Renal pelvis (tissue), 4 donors: Measurements from ENCODE around the gene CYS1. TPM values are rescaled to one million over a fixed set of nuclear protein-coding genes. Genes with fewer than 3 reads are reported as not detected.
"Not testable (repeated sequence)": the region's sequence is repeated elsewhere in the genome, so short reads cannot be mapped to it uniquely, and the experiment has no call there.

Experiments
- DNase-seq: peaks from one replicate; pipeline ENCODE4 v3.0.0-alpha.2; 2013
- polyA plus RNA-seq, 3 donors: library from polyadenylated mRNA; unstranded; fragments of 120-200 nt; gene quantifications; one replicate each; pipeline ENCODE4 v1.2.1, GENCODE V29; 2013; ENCODE audit not compliant: insufficient read length in 3 of 3

CYS1 gene
- polyA plus RNA-seq, 3 donors: 111 to 118 (median 116) TPM

DNA sequence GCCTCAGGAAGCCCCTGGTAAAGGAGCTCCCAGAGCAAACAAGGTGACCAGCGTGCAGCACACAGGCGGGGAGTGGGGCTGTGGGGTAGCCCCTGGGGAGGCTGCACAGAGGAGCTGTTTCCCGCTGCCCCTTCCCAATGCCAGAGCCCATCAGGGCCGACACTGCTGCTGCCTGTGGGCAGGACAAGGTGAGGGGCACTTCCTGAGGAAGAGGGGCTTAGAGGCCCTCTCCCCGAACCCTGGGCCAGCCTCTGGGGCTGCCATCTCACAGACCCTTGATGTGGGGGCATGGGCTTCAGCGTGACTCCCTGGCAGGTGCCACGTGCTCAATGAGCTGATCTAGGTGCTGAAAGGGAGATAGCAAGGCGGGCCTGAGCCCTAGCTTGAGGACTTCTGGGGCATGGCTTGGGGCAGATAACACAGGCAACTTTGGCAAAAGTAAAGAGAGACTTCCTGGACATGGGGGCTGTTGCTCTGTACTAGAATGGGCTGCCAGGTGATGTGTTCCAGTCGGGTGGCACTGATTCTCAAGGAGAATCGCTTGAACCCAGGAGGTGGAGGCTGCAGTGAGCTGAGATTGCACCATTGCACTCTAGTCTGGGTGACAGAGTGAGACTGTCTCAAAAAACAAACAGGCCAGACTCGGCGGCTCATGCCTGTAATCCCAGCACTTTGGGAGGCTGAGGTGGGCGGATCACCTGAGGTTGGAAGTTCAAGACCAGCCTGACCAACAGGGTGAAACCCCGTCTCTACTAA, 46.8 kb downstream of the CYS1 start:
- DNase-seq: no peak

DNA sequence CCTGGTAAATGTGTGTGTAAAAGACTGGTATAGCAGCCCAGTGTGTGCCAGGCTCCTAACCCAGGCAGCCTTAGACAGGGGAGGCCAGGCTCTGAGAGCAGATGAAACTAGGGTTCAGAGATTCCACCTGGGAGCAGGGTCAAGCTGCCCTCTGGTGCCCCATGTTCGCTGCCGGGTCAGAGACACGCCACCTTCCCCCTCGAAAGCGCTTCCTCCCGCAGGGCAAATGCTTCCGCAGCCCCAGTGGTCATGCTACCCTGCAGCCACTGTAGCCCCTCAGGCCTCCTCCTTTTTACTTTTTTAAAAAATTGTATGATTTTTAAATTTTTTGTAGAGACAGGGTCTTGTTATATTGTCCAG, 47.5 kb downstream of the CYS1 start:
- no peak for DNase-seq

DNA sequence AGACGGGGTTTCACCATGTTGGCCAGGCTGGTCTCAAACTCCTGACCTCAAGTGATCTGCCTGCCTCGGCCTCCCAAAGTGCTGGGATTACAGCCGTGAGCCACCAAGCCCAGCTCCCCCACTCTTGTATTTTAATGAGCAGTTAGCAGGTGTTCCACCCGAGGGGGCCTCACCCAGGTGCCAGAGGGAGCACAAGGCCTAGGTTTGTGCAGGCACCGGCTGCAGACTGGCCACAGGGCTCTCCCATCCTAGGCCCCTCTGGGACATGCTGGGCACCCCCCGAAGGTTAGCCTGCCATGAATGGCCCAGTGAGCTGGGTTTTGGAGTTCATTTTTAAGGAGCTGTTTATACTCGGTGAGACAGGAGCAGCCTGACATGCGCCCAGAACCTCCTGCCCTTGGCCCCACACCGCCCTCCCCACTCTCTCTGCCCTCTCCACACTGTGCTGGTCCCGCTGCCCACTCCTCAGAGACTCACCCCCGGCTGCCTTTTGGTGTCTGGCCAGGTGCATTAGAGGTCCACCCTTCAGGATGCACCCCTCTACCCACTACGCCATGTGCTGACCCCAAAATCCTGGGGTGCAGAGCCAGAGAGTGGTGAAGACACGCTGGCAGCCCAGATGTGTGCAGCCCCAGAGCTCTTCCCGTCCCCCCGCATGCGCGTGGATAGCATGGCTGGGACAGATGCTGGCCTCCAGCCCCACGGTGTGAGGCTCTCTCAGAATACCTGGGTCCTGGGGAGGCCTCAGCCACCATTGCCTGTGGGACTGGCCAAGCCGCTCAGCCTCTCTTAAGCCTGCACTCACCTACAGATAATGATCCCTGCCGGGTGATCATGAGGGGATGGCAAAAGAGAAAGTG, 48.1 kb downstream of the CYS1 start:
- no peak for DNase-seq

DNA sequence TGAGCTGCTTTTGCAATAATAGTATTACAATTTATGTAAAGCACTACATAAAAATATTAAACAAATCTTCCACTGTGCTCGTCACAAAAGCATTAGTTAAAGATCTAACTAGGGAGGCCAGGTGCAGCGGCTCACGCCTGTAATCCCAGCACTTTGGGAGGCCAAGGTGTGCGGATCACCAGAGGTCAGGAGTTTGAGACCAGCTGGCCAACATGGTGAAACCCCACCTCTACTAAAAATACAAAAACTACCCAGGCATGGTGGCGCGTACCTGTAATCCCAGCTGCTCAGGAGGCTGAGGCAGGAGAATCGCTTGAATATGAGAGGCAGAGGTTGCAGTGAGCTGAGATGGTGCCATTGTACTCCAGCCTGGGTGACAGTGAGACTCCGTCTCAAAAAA, 49.4 kb downstream of the CYS1 start:
- not testable (repeated sequence) for DNase-seq

DNA sequence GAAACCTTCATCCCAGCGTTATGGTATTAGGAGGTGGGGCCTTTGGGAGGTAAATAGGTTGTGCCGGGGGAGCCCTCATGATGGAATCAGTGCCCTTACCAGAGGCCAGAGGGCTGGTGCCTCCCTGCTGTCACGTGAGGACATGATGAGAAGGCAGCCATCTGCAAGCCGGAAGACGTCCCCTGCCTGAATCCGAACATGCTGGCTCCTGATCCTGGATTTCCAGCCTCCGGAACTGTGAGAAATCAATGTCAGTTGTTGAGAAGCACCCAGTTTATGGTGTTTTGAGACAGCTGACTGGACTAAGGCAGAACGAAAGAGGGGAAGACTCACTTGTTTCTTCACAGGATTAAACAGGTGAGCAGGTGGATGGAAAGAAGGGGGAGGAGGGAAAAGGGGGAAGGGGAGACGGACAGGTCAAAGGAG, 49.9 kb downstream of the CYS1 start:
- no peak for DNase-seq

DNA sequence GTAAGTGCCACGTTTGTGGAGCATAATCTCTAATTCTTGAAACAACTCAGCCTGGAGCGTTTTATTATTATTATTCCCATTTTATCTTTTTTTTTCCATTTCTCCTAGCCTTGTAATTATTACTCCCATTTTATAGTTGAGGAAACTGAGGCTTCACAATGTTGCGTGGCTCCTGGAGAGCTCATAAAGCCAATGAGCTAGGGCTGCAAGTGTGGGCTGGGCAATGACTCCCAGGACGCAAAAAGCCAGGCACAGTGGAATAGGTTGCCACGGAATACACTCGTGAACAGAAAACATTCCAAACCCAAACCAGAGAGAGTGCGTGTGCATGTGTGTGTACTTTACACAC, 50.4 kb downstream of the CYS1 start:
- DNase-seq: no peak

DNA sequence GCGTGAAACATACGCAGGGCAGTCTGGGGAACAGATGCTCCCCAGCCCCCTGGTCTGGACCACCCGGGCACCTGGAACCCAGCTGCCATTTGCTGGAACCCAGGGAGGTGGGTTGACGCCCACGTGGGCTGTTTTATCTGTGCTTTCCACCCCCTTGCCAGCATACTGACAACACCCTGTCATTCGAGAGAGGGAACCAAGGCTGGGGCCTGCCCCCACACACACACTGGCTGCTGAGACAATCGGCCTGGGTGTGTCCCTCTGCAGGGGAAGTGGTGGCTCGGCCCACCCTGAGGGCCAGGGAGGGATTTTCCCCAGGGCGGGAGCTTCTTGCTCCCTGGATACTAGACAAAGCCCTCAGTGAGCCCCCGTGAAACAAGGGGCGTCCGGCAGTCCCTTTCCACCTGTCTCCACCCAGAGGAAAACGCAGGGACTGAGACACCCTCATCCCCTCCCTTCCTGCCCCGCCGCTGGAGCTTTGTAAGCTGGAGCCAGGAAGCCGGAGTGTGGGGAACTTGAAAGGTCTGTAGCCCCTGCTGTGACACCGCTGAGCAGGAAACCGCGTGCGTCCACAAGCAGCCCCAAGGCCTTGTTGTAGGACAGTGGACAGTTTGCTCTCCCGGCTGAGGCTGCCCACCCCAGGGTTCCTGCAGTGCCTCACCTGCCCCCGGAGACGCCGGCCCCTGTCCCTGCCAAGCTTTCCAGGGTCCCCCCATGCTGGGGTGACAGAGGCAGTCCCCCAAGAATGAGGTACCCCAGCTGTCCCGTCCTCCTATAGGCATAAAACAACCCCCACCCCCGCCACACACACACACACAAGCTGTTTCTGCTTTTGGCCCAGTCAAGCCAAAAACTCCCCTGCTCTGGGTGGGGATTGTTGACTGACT, 51.0 kb downstream of the CYS1 start:
- no peak for DNase-seq

DNA sequence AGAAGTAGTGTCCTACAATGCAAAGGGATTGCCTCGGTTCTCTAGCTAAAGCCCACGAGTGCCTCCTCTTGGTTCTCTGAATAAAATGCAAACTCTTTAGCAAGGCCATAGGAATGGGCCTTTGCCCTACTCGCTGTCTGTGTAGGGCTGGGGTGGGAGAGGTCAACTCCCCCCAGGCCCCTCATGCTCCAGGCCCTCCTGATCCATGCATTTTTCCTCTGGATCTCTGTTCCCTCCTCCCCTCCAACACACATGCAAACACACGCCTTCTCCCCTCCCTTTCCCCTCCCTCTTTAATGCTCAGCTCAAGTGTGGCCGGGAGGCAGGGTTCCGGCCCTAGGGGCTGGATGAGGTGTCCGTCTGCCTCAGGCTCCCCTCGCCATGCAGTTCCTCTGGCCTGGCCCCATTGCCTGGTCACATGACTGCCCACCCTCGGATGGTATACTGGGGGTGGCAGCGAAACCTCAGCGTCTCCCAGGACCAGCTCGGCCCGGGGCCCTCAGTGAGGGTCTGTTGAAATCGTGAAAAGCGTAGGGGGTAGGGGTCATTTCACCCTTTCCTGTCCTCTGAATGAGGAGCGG, 51.7 kb downstream of the CYS1 start:
- no peak for DNase-seq

DNA sequence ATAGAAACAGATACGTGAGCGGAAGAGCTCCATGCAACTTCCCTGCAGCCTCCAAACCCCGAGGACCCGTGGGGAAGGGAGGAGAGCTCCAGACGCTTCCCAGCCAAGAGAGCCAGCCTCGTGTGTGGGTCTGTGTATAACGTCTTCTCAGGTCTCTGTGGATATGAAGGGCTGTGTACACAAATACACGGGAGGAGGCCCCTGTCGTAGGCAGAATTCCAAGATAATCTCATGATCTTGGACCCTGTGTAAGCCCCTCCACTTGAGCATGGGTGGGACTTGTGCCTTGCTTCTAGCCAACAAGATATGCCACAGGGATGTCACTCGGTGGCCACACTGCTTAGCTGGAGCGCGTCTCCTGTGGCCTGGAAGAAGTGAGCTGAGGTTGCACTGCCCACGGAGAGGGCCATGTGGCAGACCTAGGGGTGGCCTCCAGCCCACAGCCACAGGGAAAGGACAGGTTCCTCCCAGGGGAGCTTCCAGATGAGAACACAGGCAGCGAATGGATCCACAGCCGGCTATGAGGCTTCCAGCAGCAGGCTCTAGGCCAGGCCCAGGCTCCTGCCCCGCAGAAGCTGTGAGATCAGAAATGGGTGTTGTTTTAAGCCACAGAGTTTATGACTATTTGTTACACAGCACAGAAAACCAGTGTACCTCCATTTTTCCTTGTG, 52.4 kb downstream of the CYS1 start:
- no peak for DNase-seq

DNA sequence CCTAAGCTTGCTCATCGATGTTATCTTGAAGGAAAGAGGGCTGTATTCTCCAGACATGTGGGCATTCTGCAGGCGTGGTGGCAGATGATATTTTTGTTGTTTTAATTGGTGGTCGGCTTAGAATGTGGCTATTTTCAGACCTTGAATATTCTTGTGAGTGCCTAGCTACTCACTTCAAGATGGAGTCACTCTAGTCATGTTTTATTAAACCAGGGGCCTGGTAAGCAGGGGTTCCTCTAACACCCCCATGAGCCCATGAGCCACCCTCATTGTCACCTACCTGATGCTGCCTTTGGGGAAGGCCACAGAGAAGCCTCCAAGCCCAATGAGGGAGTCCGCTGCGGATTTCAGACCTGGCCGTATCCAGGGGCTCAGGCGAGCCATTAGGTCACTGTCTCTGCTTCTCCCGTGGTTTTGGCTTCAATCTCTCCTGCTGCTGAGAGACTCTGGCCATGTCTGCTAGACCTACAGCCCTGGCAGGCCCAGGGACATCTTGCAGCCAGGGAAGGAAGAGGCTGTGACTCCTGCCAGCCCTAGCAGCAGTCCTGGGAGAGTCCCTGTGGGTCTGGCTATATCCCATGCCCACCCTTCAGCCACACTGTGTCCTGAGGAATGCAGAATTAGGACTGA, 53.2 kb downstream of the CYS1 start:
- DNase-seq: no peak

DNA sequence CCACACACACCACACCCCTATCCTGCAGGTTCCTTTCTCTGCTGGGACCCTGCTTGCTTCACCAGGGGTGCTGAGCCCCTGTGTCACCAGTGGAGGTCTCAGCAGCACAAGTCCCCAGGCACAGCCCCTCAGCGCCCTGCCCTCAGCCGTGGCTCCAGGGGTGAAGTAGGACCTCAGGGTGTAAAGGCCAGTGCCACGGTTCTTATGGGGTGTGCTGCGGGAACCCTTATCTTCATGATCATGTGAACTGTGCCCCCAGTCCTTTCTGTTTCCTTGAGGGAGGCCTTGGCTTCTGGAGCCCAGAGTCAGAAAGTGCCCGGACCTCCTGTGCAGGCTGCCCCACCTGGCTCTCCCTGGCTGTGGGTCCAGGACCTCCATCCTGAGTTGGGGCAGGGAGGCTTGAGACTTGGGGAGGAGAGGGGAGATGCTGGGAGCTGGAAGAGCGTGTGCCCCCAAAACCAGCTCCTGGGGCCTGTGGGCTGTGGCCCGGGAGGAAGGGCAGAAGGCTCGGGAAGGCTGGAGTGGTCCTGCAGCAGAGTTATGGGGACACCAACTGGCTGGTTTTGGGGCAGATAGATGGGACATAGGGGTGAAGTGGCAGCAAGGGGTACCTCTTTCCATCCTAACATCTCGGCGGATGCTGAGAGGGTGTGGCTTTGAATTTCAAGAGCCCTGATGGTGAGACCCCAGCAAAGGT, 57.1 kb downstream of the CYS1 start:
- no peak for DNase-seq

DNA sequence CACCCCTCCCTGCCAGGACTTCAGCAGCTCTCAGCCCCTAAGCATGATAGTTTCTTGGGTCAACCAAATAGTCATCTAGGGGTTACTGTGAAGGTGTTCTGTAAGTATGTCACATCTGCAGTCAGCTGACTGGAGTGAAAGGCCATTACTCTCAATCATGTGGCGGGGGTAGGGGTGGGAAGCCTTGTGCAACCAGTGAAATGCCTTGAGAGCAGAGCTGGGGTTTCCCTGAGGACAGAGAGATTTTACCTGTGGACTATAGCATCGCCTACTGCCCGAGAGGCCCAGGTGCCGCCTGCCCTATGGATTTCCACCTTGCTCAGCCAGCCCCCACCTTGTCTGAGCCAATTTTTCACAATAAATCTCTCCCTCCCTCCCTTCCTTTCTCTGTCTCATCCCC, 57.8 kb downstream of the CYS1 start:
- no peak for DNase-seq

DNA sequence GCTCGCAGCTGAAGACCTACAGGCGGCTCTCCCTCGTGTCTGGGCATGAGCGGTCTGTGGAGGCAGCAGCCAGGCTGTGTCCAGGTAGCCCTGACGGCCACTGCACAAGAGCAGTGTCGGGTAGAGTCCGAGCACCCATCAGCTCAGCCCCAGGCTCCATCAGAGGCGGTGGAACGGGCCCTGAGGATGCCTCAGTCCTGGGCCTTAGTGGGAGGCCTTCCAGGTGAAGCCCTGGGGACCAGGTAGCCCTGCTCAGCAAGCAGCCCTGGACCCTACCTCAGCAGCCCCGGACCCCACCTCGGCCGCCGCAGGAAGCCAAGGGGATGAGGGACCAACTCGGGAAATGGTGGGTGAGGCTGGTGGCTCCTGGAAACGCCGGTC, 58.2 kb downstream of the CYS1 start:
- no peak for DNase-seq

DNA sequence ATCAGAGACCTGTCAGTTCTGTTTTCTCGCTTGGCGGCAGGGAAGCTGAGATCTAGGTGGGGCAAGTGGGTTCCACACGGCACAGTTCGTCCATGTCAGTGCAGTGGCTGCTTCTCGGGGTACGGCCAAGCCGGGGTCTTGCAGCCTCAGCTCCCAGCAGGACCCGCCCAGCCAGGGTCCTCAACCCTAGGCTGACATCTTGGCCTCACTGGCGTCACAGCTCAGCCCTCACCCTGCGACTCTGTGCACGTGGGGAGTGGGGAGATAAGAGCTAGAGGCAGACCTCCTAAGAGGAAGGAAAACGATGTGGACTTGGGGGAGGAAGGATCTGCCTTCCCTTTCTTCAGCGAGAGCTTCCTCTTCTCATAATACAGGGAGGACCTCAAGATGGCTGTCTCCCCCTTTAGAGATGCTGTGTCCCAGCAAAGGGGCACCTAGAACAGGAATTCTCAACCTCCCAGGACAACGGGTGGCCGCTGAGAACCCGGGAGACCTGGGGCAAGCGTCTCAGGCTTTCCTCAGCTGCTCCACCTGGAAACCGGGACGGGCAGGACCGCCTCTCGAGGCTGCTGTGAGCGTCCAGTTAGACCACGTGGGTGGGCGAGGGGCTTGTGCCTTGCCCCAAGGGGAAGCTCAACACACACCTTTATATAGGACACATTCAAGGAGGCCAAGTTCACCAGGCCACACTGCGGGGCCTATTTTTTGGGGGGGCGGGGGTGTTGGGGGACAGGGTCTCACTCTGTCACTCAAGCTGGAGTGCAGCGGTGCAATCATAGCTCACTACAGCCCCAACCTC, 60.4 kb downstream of the CYS1 start:
- no peak for DNase-seq

DNA sequence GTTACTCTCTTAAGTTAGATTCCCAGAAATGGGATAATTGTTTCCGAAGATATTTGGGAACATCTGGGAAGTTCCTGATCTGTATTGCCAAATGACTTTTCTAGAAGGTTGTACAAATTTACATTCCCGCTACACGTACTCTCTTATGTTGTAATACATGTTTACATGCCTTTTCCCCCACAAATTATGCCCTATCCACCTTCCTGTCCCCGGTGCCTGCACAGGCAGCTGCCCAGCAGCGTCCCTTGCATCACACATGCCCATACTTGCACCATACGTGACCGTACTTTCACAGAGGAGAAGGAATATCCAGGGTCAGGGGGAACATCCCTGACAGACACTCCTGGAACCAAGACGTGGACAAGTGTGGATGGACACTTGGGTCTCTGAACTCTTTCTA, 61.0 kb downstream of the CYS1 start:
- DNase-seq: no peak

DNA sequence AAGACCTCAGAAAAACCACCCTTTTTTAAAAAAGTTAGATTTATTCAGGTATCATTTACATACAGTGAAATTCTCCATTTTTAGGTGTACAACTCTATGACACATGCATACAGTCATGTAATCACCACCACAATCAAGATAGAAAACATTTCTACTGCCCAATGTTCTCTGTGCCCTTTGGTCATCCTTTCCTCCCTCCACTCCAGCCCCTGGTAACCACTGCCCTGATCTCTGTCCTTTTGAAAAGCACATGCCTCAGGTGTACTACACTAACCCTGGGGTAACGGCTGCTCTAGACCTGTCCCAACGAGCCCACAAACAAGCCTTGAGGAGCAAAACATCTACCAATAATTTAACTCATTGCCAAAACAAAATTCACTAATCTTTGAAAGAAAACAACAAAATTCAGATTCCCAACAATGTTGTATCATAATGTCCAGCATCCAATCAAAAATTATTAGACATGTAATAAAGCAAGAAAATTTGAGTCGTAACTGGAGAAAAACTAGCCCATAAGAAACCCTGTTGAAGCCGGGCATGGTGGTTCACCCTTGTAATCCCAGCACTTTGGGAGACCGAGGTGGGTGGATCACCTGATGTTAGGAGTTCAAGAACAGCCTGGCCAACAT, 62.8 kb downstream of the CYS1 start:
- DNase-seq: no peak

DNA sequence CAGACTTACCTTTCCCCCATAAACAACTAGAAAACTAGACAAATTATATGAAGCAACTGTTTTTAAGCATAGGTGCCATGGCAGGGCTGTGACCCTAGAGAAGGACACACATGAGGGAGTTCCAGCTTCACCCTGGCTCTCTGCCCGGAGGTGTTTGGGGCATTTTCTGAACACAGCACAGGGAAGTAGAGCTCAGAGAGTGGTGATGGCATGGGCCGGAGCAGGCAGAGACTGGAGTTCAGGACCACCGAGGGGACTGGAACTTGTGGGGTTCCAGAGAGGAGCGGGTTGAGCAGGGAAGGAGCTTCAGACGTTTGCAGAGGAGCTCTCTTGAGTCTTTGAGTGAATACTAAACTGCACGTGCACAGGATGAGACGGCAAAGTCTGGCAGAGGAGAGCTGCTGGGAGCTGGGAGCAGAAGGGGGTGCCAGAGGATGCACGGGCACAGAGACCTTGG, 63.4 kb downstream of the CYS1 start:
- no peak for DNase-seq

DNA sequence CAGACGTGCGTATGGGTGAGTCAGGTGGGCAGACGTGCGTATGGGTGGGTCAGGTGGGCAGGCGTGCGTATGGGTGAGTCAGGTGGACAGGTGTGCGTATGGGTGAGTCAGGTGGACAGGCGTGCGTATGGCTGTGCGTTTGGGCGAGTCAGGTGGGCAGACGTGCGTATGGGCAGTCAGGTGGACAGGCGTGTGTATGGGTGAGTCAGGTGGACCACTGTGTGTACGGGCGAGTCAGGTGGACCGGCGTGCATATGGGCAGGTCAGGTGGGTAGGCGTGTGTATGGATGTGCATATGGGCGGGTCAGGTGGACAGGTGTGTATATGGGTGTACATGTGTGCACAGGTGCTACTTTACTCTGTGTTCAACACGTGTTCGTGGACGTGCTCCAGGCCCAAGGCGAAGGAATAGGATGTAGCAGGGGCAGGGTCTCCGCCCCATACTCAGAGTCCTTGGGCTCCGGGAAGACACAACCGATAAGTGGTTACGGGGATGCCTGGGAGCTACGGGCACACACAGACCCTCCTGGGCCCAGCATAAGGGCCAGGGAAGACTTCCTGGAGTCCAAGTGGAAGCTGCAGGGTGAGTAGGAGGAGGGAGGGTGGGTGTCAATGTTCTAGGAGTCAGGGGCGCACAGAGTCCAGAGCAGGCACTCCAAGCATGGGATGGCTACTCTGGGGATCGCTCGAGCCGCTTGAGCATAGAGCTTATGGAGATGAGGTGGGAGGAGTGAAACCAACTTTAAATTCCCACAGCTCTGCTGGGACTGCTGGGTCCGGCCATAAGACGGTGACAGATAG, 64.0 kb downstream of the CYS1 start:
- DNase-seq: no peak
